Type B pancreatic cell (in vitro differentiated cells): ENCODE data around the gene RCE1. TPM values are rescaled to one million over a fixed set of nuclear protein-coding genes. Genes with fewer than 3 reads are reported as not detected.
A peak's percentile ranks its signal among the peaks of the same experiment; 100 is the strongest.

Experiments used
- DNase-seq: peaks from one replicate; pipeline ENCODE4 v3.0.0; 2021; ENCODE audit warnings: mixed read lengths; ENCODE audit not compliant: unreplicated experiment; ENCODE audit errors: extremely low spot score
- H3K27ac Mint-ChIP-seq: 2 replicates; pipeline ENCODE4 v1.8.0; 2021; ENCODE audit warnings: mild to moderate bottlenecking, mixed read lengths
- H3K27me3 Mint-ChIP-seq: 2 replicates; pipeline ENCODE4 v1.8.0; 2021; ENCODE audit warnings: mixed read lengths
- H3K36me3 Mint-ChIP-seq: 2 replicates; pipeline ENCODE4 v1.8.0; 2021; ENCODE audit warnings: mixed read lengths
- H3K4me1 Mint-ChIP-seq: one replicate; pipeline ENCODE4 v1.8.0; 2021; ENCODE audit warnings: mixed read lengths; ENCODE audit not compliant: unreplicated experiment
- H3K4me3 Mint-ChIP-seq: 2 replicates; pipeline ENCODE4 v1.8.0; 2021; ENCODE audit warnings: mild to moderate bottlenecking, mixed read lengths
- H3K9me3 Mint-ChIP-seq: 2 replicates; pipeline ENCODE4 v1.8.0; 2021; ENCODE audit warnings: mixed read lengths
- CTCF ChIP-seq: fragments of 200-600 bp; sonication (generic); conservative IDR thresholded peaks from 2 replicates; pipeline ENCODE4 v1.5.0; 2021; ENCODE audit warnings: antibody characterized with exemption, mild to moderate bottlenecking
- total RNA-seq: library from RNA; stranded (reverse); gene quantifications from 2 replicates; pipeline ENCODE4 v1.2.1, GENCODE V29; 2021; ENCODE audit warnings: low replicate concordance

RCE1 gene
- total RNA-seq, 1 donor from 2014 or later = 25.0 TPM

GRCh38 chr11:66871521-66871901 lies 28.3 kb downstream of the RCE1 start:
- peaks cover 19% of the 10 kb centered on the region for H3K4me1 Mint-ChIP-seq

DNA sequence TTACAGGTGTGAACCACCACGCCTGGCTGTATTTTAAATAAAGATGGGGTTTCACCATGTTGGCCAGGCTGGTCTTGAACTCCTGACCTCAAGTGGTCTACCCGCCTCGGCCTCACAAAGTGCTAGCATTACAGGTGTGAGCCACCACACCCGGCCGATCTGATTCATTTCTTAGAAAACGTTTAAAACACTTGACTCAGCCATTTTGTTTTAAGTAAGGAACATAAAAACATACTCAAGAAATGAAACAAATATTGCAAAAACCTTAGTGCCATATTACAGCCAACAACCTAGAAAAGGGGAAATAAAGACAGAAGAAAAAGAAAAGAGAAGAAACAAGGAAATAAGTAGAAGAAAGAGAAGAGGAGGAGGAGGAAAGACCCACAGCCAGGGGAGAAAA lies 31.0 kb downstream of the RCE1 start:
- peaks cover 3% of the 10 kb centered on the region for H3K27me3 Mint-ChIP-seq
- no peak overlapping the region for H3K27ac Mint-ChIP-seq
- DNase-seq = no peak
- H3K36me3 Mint-ChIP-seq = no peaks in the 10 kb centered on the region
- TF ChIP-seq CTCF = no peak
- peaks cover 21% of the 10 kb centered on the region for H3K4me1 Mint-ChIP-seq
- H3K4me3 Mint-ChIP-seq = no peak overlapping the region
- no peaks in the 10 kb centered on the region for H3K9me3 Mint-ChIP-seq

More at GRCh38 chr11:66871521-66871901, 28.3 kb downstream of the RCE1 start:
- no peaks in the 10 kb centered on the region for H3K9me3 Mint-ChIP-seq
- no peak overlapping the region for H3K27ac Mint-ChIP-seq
- H3K36me3 Mint-ChIP-seq = no peaks in the 10 kb centered on the region
- no peak for DNase-seq
- no peak overlapping the region for H3K4me3 Mint-ChIP-seq
- H3K27me3 Mint-ChIP-seq = peaks cover 3% of the 10 kb centered on the region
- no peak for TF ChIP-seq CTCF

GRCh38 chr11:66875378-66875777 lies 32.1 kb downstream of the RCE1 start:
- H3K4me3 Mint-ChIP-seq = no peak overlapping the region
- no peak for TF ChIP-seq CTCF
- no peaks in the 10 kb centered on the region for H3K9me3 Mint-ChIP-seq
- peak; percentile 54 for DNase-seq
- H3K27me3 Mint-ChIP-seq = peaks cover 3% of the 10 kb centered on the region
- H3K27ac Mint-ChIP-seq = no peak overlapping the region
- H3K4me1 Mint-ChIP-seq = peaks cover 25% of the 10 kb centered on the region
- no peaks in the 10 kb centered on the region for H3K36me3 Mint-ChIP-seq

GRCh38 chr11:66877588-66878385 lies 34.5 kb downstream of the RCE1 start:
- no peak overlapping the region for H3K4me3 Mint-ChIP-seq
- no peak overlapping the region for H3K27ac Mint-ChIP-seq

DNA sequence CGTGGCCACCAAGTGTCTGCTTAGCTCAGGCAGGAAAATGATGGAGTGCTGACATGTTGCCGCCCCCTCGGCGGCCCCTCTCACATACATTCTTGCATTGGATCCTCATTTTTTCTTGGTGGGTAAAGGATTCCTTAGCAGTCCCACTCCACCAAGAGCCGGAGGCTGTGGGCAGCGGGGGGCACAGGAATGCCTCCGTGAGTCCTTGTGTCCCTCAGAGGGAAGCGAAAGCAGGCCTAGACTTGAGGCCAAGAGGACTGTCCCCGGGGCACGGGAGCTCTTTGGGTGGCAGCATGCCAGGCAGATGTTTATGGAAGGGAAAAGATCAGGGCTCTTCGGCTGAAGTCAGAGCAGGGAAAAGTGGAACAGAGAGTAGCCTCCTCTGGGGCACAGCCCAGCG lies 35.2 kb downstream of the RCE1 start:
- no peak for DNase-seq
- no peak overlapping the region for H3K27ac Mint-ChIP-seq
- peaks cover 50% of the 10 kb centered on the region for H3K4me1 Mint-ChIP-seq
- no peak overlapping the region for H3K4me3 Mint-ChIP-seq
- peaks cover 3% of the 10 kb centered on the region for H3K27me3 Mint-ChIP-seq
- no peak for TF ChIP-seq CTCF
- no peaks in the 10 kb centered on the region for H3K36me3 Mint-ChIP-seq
- no peaks in the 10 kb centered on the region for H3K9me3 Mint-ChIP-seq

More at GRCh38 chr11:66877588-66878385, 34.5 kb downstream of the RCE1 start:
- Mint-ChIP-seq H3K9me3 (no peaks in the 10 kb centered on the region), H3K4me1 (peaks cover 43% of the 10 kb centered on the region), H3K27me3 (peaks cover 3% of the 10 kb centered on the region), H3K36me3 (no peaks in the 10 kb centered on the region)
- TF ChIP-seq CTCF = no peak
- DNase-seq = no peak
